SK-N-SH treated with all-trans-retinoic acid at 6 μM for 48 hours (cell line): Measurements from ENCODE around the gene RPRD2.

Experiments used
- ATAC-seq: fragments of 200-7000 bp; cut with Tn5 transposase; 3 replicates; pipeline ENCODE4 v1.9.1; 2020; ENCODE audit warnings: mild to moderate bottlenecking, moderate library complexity
- ARNTL ChIP-seq: fragments of 450-650 bp; formaldehyde crosslinking; IDR thresholded peaks from 2 replicates; pipeline ENCODE4 v1.5.0; 2020; ENCODE audit warnings: low read depth, mild to moderate bottlenecking, moderate library complexity, borderline replicate concordance
- BACH2 ChIP-seq: fragments of 250-450 bp; sonication (Bioruptor Pico); IDR thresholded peaks from 2 replicates; pipeline ENCODE4 v1.9.0; 2021; ENCODE audit warnings: mild to moderate bottlenecking, borderline replicate concordance
- CREB5 ChIP-seq: fragments of 250-450 bp; sonication (Bioruptor Pico); IDR thresholded peaks from 2 replicates; pipeline ENCODE4 v1.5.1; 2020; ENCODE audit warnings: low read depth, mild to moderate bottlenecking, moderate library complexity
- CSRNP3 ChIP-seq: fragments of 250-450 bp; sonication (Bioruptor Pico); IDR thresholded peaks from 2 replicates; pipeline ENCODE4 v1.5.1; 2021; ENCODE audit warnings: mild to moderate bottlenecking, moderate library complexity
- ESRRG ChIP-seq: fragments of 250-450 bp; sonication (Bioruptor Pico); IDR thresholded peaks from 2 replicates; pipeline ENCODE4 v1.6.1; 2021; ENCODE audit warnings: mild to moderate bottlenecking
- GLIS3 ChIP-seq: fragments of 250-450 bp; sonication (Bioruptor Pico); IDR thresholded peaks from 2 replicates; pipeline ENCODE4 v1.5.0; 2020; ENCODE audit warnings: mild to moderate bottlenecking, moderate library complexity
- ISL1 ChIP-seq: fragments of 250-450 bp; sonication (Bioruptor Pico); IDR thresholded peaks from 2 replicates; pipeline ENCODE4 v2.1.2; 2022; ENCODE audit warnings: mild to moderate bottlenecking, moderate library complexity
- OSR1 ChIP-seq: fragments of 250-450 bp; sonication (Bioruptor Pico); IDR thresholded peaks from 2 replicates; pipeline ENCODE4 v1.8.0; 2022; ENCODE audit warnings: moderate library complexity, mild to moderate bottlenecking, inconsistent platforms
- PATZ1 ChIP-seq: fragments of 250-450 bp; sonication (Bioruptor Pico); IDR thresholded peaks from 2 replicates; pipeline ENCODE4 v1.8.0; 2020; ENCODE audit warnings: mild to moderate bottlenecking, moderate library complexity, borderline replicate concordance
- POU6F1 ChIP-seq: fragments of 250-450 bp; sonication (Bioruptor Pico); IDR thresholded peaks from 2 replicates; pipeline ENCODE4 v1.8.0; 2021; ENCODE audit warnings: low read depth, mild to moderate bottlenecking, moderate library complexity, borderline replicate concordance
- PPARA ChIP-seq: fragments of 250-450 bp; sonication (Bioruptor Pico); IDR thresholded peaks from 2 replicates; pipeline ENCODE4 v1.5.0; 2020; ENCODE audit warnings: mild to moderate bottlenecking, borderline replicate concordance
- RARB ChIP-seq: fragments of 250-450 bp; sonication (Bioruptor Pico); IDR thresholded peaks from 2 replicates; pipeline ENCODE4 v1.8.0; 2021; ENCODE audit warnings: mild to moderate bottlenecking, moderate library complexity
- SNAI2 ChIP-seq: fragments of 250-450 bp; sonication (Bioruptor Pico); IDR thresholded peaks from 2 replicates; pipeline ENCODE4 v1.5.0; 2020; ENCODE audit warnings: mild to moderate bottlenecking, moderate library complexity
- TCF4 ChIP-seq: fragments of 250-450 bp; sonication (Bioruptor Pico); IDR thresholded peaks from 2 replicates; pipeline ENCODE4 v1.8.0; 2021; ENCODE audit warnings: mild to moderate bottlenecking, moderate library complexity, borderline replicate concordance
- TOX ChIP-seq: fragments of 250-450 bp; sonication (Bioruptor Pico); IDR thresholded peaks from 2 replicates; pipeline ENCODE4 v1.8.0; 2021; ENCODE audit warnings: mild to moderate bottlenecking, moderate library complexity, borderline replicate concordance
- TSHZ2 ChIP-seq: fragments of 250-450 bp; sonication (Bioruptor Pico); IDR thresholded peaks from 2 replicates; pipeline ENCODE4 v1.5.0; 2020; ENCODE audit warnings: mild to moderate bottlenecking, moderate library complexity
- ZC3H10 ChIP-seq: fragments of 250-450 bp; sonication (Bioruptor Pico); IDR thresholded peaks from 2 replicates; pipeline ENCODE4 v1.5.1; 2021; ENCODE audit warnings: mild to moderate bottlenecking, moderate library complexity
- ZFP3 ChIP-seq: fragments of 250-450 bp; sonication (Bioruptor Pico); IDR thresholded peaks from 2 replicates; pipeline ENCODE4 v1.5.0; 2020; ENCODE audit warnings: mild to moderate bottlenecking, moderate library complexity
- ZFP30 ChIP-seq: fragments of 450-650 bp; formaldehyde crosslinking; IDR thresholded peaks from 2 replicates; pipeline ENCODE4 v1.5.0; 2022; ENCODE audit warnings: mild to moderate bottlenecking, moderate library complexity
- ZNF565 ChIP-seq: fragments of 450-650 bp; formaldehyde crosslinking; conservative IDR thresholded peaks from 2 replicates; pipeline ENCODE4 v1.5.0; 2020; ENCODE audit warnings: low read depth, mild to moderate bottlenecking, moderate library complexity
- ZNF70 ChIP-seq: fragments of 450-650 bp; formaldehyde crosslinking; IDR thresholded peaks from 2 replicates; pipeline ENCODE4 v1.5.0; 2020; ENCODE audit warnings: mild to moderate bottlenecking, moderate library complexity
- ZNF8 ChIP-seq: fragments of 450-650 bp; formaldehyde crosslinking; IDR thresholded peaks from 2 replicates; pipeline ENCODE4 v1.5.0; 2020; ENCODE audit warnings: mild to moderate bottlenecking, moderate library complexity

Gene RPRD2

GRCh38 chr1:150456146-150456647 lies 92.2 kb downstream of the RPRD2 start:
- no peak for TF ChIP-seq TCF4
- TF ChIP-seq CSRNP3 (CRISPR knock-in tag) = no peak
- no peak for TF ChIP-seq PPARA (CRISPR knock-in tag)
- no peak for TF ChIP-seq PATZ1 (CRISPR knock-in tag)
- TF ChIP-seq BACH2 (CRISPR knock-in tag) = no peak
- no peak for TF ChIP-seq ESRRG
- no peak for TF ChIP-seq ZC3H10 (CRISPR knock-in tag)
- TF ChIP-seq ZFP30 = no peak
- no peak for TF ChIP-seq ARNTL (CRISPR knock-in tag)
- no peak for TF ChIP-seq GLIS3
- no peak for TF ChIP-seq ZNF70 (CRISPR knock-in tag)
- no peak for TF ChIP-seq POU6F1
- TF ChIP-seq OSR1 (CRISPR knock-in tag) = no peak
- TF ChIP-seq TOX (CRISPR knock-in tag) = no peak
- no peak for TF ChIP-seq TSHZ2 (CRISPR knock-in tag)
- TF ChIP-seq SNAI2 = no peak
- no peak for TF ChIP-seq RARB (CRISPR knock-in tag)
- no peak for TF ChIP-seq ZNF8 (CRISPR knock-in tag)
- TF ChIP-seq ZFP3 (CRISPR knock-in tag) = no peak
- no peak; the same call in 2 of the 3 replicates for ATAC-seq

- TF ChIP-seq TOX (CRISPR knock-in tag) = no peak
- TF ChIP-seq CSRNP3 (CRISPR knock-in tag) = no peak
- no peak for TF ChIP-seq ISL1 (CRISPR knock-in tag)
- TF ChIP-seq TSHZ2 (CRISPR knock-in tag) = no peak
- no peak for TF ChIP-seq ESRRG
- TF ChIP-seq SNAI2 = no peak
- no peak for TF ChIP-seq TCF4
- TF ChIP-seq ZC3H10 (CRISPR knock-in tag) = no peak
- no peak for TF ChIP-seq ZNF70 (CRISPR knock-in tag)
- no peak for TF ChIP-seq CREB5 (CRISPR knock-in tag)
- no peak for TF ChIP-seq ZNF565
- peak; percentile 82 for ATAC-seq
Measured at GRCh38 chr1:150464422-150464826, 100.5 kb downstream of the RPRD2 start.
